ENCODE results near the gene TTL. TPM values are rescaled to one million over a fixed set of nuclear protein-coding genes. Genes with fewer than 3 reads are reported as not detected.

TTL gene
- total RNA-seq (2022; extraction: Qiagen RNA extraction; ENCODE audit: low read depth): 39.3 to 49.6 TPM (median 42.6 TPM) in 5 replicates

DNA sequence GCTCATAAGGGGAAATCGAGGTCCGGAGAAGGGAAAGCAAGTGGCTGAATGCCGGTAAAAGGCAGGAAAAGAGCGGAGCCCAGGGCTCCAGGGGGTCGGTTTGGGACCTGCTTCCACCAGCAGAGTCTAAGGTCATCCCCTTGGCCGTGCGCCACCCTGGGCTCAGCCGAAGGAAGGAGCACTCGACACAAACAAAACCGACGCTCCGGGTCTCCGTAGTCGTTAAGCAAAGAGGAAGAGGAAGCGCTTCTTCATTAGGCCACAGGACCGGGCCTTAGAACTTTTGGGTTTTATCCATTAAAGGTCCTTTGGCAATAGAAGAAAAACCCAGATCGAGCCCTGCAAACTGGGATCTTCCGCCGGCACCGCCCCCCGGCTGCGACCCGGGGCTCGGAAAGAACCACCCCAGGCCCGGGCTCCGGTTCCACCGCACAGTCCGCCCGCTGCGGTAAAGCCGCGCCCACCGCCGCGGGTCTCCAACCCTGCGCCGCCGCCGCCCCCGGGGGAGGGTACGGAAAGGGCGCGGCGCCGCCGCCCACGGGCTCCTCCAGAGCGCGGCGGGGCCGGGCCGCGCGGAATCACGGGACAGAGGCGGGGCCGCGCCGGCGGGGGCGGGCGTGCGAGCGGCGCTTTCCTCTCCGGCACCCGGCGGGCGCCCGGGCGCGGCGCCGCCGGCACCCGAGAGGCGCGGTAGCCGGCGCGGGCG is at the start of gene TTL:
Gene TTL, plus strand, starts transcription at position 629 of the 706 bp plus-strand sequence. CDS start 189 bp downstream, outside the sequence.

DNA sequence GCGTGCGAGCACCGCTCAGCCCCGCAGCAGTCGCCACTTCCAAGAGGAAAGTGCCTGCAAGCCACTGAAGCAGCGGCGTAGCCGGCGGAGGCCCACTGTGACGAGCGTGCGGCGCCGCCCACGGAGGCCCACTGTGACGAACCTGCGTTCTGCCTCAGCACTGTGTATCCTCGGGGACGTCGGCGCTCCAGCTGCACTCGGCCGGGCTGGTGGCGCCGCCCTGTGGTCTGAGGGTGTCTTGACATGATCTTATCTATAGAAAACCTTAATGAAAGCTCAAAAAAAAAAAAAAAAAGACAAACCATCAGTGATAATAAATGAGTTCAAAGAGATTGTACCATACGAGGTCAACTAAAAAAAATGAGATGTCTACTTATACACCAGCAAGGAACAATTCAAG is 48.5 kb upstream of the TTL start, which contains the start of gene RGPD8:
Gene RGPD8, minus strand, starts transcription at position 166 of the 400 bp plus-strand sequence. CDS start 192 bp downstream, outside the sequence.

DNA sequence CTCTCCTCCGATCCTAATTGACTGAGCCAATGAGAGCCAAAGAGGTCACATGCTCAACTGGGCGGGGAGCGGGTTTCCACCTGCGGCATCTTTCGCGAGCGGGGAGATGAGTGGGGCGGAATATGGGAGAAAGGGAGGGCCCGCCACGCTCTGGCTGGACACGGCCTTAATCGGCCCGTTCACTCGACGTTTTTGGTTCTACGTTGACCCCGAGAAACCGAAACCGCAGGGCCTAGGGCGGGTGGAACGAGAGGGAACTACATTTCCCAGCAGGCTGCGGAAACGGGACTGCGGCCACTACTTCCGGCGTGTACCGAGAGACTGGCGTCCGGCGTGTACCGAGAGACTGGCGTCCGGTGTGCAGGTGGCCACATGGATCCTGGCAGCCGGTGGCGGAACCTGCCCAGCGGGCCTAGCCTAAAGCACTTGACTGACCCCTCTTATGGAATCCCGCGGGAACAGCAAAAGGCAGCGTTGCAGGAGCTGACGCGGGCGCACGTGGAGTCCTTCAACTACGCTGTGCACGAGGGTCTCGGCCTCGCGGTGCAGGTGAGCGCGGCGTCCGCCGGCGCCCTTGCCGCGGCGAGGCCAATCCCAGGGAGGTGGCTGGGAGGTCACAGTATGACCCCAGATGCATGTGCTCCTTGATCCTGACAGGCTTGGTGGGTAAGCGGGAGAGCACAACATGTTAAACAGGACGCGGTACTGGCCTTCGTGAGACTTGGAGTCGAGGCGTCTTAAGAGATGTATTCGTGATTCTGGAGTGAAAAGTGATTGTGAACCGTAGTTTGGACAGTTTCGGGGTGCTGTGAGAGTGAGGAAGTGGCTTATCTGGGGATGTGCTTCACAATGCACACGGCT is 60.4 kb downstream of the TTL start, which contains the start of gene POLR1B:
Gene POLR1B, plus strand, starts transcription at position 343 of the 861 bp plus-strand sequence. Its CDS starts 30 bp downstream, at position 373.

DNA sequence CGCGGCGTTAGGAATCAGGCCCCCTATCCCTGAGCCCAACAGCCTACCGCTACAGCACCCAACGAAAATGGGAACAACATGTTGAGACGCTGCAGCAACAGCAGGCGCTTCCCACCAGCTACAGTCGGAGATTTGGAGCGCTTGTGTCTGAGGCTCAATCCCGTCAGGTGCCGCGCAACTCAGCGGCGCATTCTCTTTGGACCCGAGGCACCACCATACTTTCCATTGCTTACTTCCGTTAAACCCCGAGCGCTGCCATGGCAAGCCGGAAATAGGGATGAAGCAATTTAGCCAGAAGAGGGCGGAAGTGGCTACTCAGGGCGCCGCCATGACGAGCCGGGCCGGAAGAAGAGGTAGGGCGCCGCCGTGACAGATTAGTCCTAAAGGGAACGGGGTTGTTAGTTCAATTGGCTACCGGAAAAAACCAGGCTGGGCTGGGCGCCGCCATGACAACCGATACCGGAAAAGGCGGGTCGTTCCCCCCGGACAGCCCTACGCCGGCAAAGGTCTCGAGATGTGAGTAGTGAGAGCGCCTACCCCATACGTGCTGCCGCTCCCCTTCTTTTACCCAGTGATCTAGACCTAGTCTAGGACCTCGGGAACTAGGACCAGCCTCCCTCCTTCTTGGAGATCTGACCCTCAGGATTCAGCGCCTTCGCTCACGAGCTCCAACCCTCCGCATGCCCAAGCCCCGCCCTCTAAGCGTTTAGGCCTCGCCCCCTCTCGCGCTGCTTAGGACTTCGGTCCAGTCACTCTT is 102.4 kb downstream of the TTL start, which contains the start of gene CHCHD5:
Gene CHCHD5, plus strand, starts transcription at position 476 of the 757 bp plus-strand sequence. Its CDS starts 39 bp downstream, at position 515.

Other genes starting within 250 kb of the TTL start
- gene ZC3H8, start 227.1 kb upstream of the TTL start, total RNA-seq (2022; extraction: Qiagen RNA extraction; ENCODE audit: low read depth): 15.1 to 18.5 TPM (median 15.9 TPM) in 5 replicates
- gene ZC3H6, start 206.6 kb upstream of the TTL start, total RNA-seq (2022; extraction: Qiagen RNA extraction; ENCODE audit: low read depth): 0.34 to 0.53 TPM (median 0.52 TPM) in 5 replicates
- 3.4 to 4.9 TPM (median 4.1 TPM) in 5 replicates for gene RGPD8, start 48.5 kb upstream of the TTL start, total RNA-seq (2022; extraction: Qiagen RNA extraction; ENCODE audit: low read depth)
- gene POLR1B, start 60.3 kb downstream of the TTL start, total RNA-seq (2022; extraction: Qiagen RNA extraction; ENCODE audit: low read depth): 24.7 to 31.9 TPM (median 28.8 TPM) in 5 replicates
- 57.0 to 86.0 TPM (median 59.5 TPM) in 5 replicates for gene CHCHD5, start 102.5 kb downstream of the TTL start, total RNA-seq (2022; extraction: Qiagen RNA extraction; ENCODE audit: low read depth)
- 128 to 148 TPM (median 141 TPM) in 5 replicates for gene SLC20A1, start 163.8 kb downstream of the TTL start, total RNA-seq (2022; extraction: Qiagen RNA extraction; ENCODE audit: low read depth)
- gene NT5DC4, start 238.9 kb downstream of the TTL start, total RNA-seq (2022; extraction: Qiagen RNA extraction; ENCODE audit: low read depth): not detected in 5 replicates